IMR-90 (cell line): ENCODE results near the gene BCL2L13. TPM values are rescaled to one million over a fixed set of nuclear protein-coding genes. Genes with fewer than 3 reads are reported as not detected.

Experiments
- ATAC-seq: fragments of 200-7000 bp; cut with Tn5 transposase; 2 replicates; pipeline ENCODE4 v1.9.1; 2020; ENCODE audit warnings: low read depth, mild to moderate bottlenecking, moderate library complexity
- BruUV-seq: library from RNA; stranded (reverse); fragments of 400-500 nt; replicated peaks from 2 replicates; lab custom pipeline; 2021; lab: Mats Ljungman, UMichigan
- CTCF ChIA-PET: fragments of 300-600 bp; formaldehyde crosslinking; extraction: SDS; loops from one replicate; lab custom pipeline; 2021; ENCODE audit warnings: antibody characterized with exemption; lab: Yijun Ruan, JAX
- POLR2A ChIA-PET: fragments of 300-600 bp; sonication (Branson Sonifier 250); formaldehyde crosslinking; loops from one replicate; lab custom pipeline; 2022; ENCODE audit warnings: antibody characterized with exemption; ENCODE audit not compliant: unreplicated experiment; lab: Charles Lee
- DNase-seq: peaks from one replicate; pipeline ENCODE4 v3.0.0; 2013
- H2AFZ ChIP-seq: replicated peaks from 2 replicates; pipeline ENCODE3; 2013; ENCODE audit warnings: low read length, mild to moderate bottlenecking; ENCODE audit not compliant: poor library complexity
- H2AK5ac ChIP-seq: 2 replicates; pipeline ENCODE4 v1.6.1; 2013; ENCODE audit warnings: low read depth, low read length, inconsistent platforms
- H2AK9ac ChIP-seq: replicated peaks from 2 replicates; pipeline ENCODE3; 2013; ENCODE audit warnings: mild to moderate bottlenecking, low read depth, low read length, moderate library complexity; ENCODE audit not compliant: poor library complexity
- H2BK120ac ChIP-seq: 2 replicates; pipeline ENCODE4 v1.6.1; 2013; ENCODE audit warnings: low read depth, low read length, inconsistent platforms
- H2BK15ac ChIP-seq: 3 replicates; pipeline ENCODE4 v1.6.1; 2013; ENCODE audit warnings: low read depth, low read length, inconsistent platforms
- H2BK20ac ChIP-seq: 2 replicates; pipeline ENCODE4 v1.6.1; 2013; ENCODE audit warnings: low read depth, mild to moderate bottlenecking, inconsistent platforms, low read length, moderate library complexity
- H2BK5ac ChIP-seq: 2 replicates; pipeline ENCODE4 v1.6.1; 2013; ENCODE audit warnings: mild to moderate bottlenecking, low read depth, low read length, inconsistent platforms; ENCODE audit not compliant: poor library complexity, severe bottlenecking
- H3K14ac ChIP-seq: replicated peaks from 2 replicates; pipeline ENCODE4 v1.6.1; 2013; ENCODE audit warnings: low read depth, low read length, inconsistent platforms
- H3K18ac ChIP-seq: 2 replicates; pipeline ENCODE4 v1.6.1; 2013; ENCODE audit warnings: low read depth, low read length, control low read depth
- H3K23ac ChIP-seq: 2 replicates; pipeline ENCODE4 v1.6.1; 2013; ENCODE audit warnings: low read depth, low read length, inconsistent platforms
- H3K27ac ChIP-seq: 2 replicates; pipeline ENCODE4 v1.5.1; 2013; ENCODE audit warnings: mild to moderate bottlenecking, control low read depth, low read length; ENCODE audit not compliant: insufficient read depth
- H3K27me3 ChIP-seq: 2 replicates; pipeline ENCODE4 v1.6.1; 2013; ENCODE audit warnings: low read length; ENCODE audit not compliant: control insufficient read depth, insufficient read depth
- H3K36me3 ChIP-seq: 2 replicates; pipeline ENCODE4 v1.6.1; 2013; ENCODE audit warnings: low read length, mixed read lengths; ENCODE audit not compliant: control insufficient read depth, insufficient read depth
- H3K4ac ChIP-seq: 2 replicates; pipeline ENCODE4 v1.6.1; 2013; ENCODE audit warnings: low read depth, low read length, inconsistent platforms
- H3K4me1 ChIP-seq: 2 replicates; pipeline ENCODE4 v1.6.1; 2013; ENCODE audit warnings: low read length, mixed read lengths; ENCODE audit not compliant: control insufficient read depth, insufficient read depth
- H3K4me2 ChIP-seq: 2 replicates; pipeline ENCODE4 v1.6.1; 2013; ENCODE audit warnings: low read depth, mild to moderate bottlenecking, control low read depth, low read length, moderate library complexity
- H3K4me3 ChIP-seq: 2 replicates; pipeline ENCODE4 v1.5.1; 2013; ENCODE audit warnings: low read depth, mild to moderate bottlenecking, control low read depth, low read length, moderate library complexity; ENCODE audit not compliant: insufficient read depth
- H3K56ac ChIP-seq: 2 replicates; pipeline ENCODE4 v1.6.1; 2013; ENCODE audit warnings: low read length, inconsistent platforms; ENCODE audit not compliant: insufficient read depth; ENCODE audit errors: extremely low read depth
- H3K79me1 ChIP-seq, 2 experiments: 2 replicates each; pipeline ENCODE4 v1.6.1; 2013; ENCODE audit warnings: low read length in 2 of 2, inconsistent platforms in 1 of 2, low read depth in 1 of 2
- H3K9ac ChIP-seq: 2 replicates; pipeline ENCODE4 v1.6.1; 2013; ENCODE audit warnings: low read depth, low read length, control low read depth
- H3K9me1 ChIP-seq: 2 replicates; pipeline ENCODE4 v1.6.1; 2013; ENCODE audit warnings: low read length, inconsistent platforms; ENCODE audit not compliant: insufficient read depth
- H3K9me3 ChIP-seq: 2 replicates; pipeline ENCODE4 v1.6.1; 2013; ENCODE audit warnings: low read length; ENCODE audit not compliant: control insufficient read depth, insufficient read depth
- H4K20me1 ChIP-seq: 2 replicates; pipeline ENCODE4 v1.6.1; 2013; ENCODE audit warnings: low read length, inconsistent platforms; ENCODE audit not compliant: insufficient read depth
- H4K5ac ChIP-seq: 2 replicates; pipeline ENCODE4 v1.6.1; 2013; ENCODE audit warnings: mild to moderate bottlenecking, low read depth, low read length, control low read depth
- H4K8ac ChIP-seq, 2 experiments: 2 replicates each; pipeline ENCODE4 v1.6.1; 2013; ENCODE audit warnings: low read depth in 2 of 2, low read length in 2 of 2, control low read depth in 1 of 2, inconsistent platforms in 1 of 2
- H4K91ac ChIP-seq: 2 replicates; pipeline ENCODE4 v1.6.1; 2013; ENCODE audit warnings: low read depth, low read length, inconsistent platforms; ENCODE audit not compliant: insufficient read depth
- BHLHE40 ChIP-seq: fragments of 150-350 bp; IDR thresholded peaks from 2 replicates; pipeline ENCODE4 v1.6.1; 2016; ENCODE audit warnings: mild to moderate bottlenecking, low read depth, low read length
- CEBPB ChIP-seq: IDR thresholded peaks from 2 replicates; pipeline ENCODE4 v1.6.1; 2012; ENCODE audit warnings: low read depth, low read length, improper control_type of control experiment
- CHD1 ChIP-seq: IDR thresholded peaks from 2 replicates; pipeline ENCODE4 v1.6.1; 2012; ENCODE audit warnings: low read depth, low read length, improper control_type of control experiment
- FOS ChIP-seq: fragments of 150-350 bp; IDR thresholded peaks from 2 replicates; pipeline ENCODE4 v1.6.1; 2016; ENCODE audit warnings: low read depth, low read length
- MAFK ChIP-seq: IDR thresholded peaks from 2 replicates; pipeline ENCODE4 v1.6.1; 2012; ENCODE audit warnings: low read depth, low read length, improper control_type of control experiment
- MAZ ChIP-seq: IDR thresholded peaks from 2 replicates; pipeline ENCODE4 v1.6.1; 2012; ENCODE audit warnings: low read depth, mild to moderate bottlenecking, low read length, improper control_type of control experiment, moderate library complexity, borderline replicate concordance
- MXI1 ChIP-seq: IDR thresholded peaks from 2 replicates; pipeline ENCODE4 v1.6.1; 2012; ENCODE audit warnings: low read depth, mild to moderate bottlenecking, low read length, moderate library complexity, borderline replicate concordance
- NFE2L2 ChIP-seq: fragments of 150-350 bp; IDR thresholded peaks from 2 replicates; pipeline ENCODE4 v1.6.1; 2016; ENCODE audit warnings: low read depth, mild to moderate bottlenecking, low read length
- POLR2A ChIP-seq: IDR thresholded peaks from 2 replicates; pipeline ENCODE4 v1.6.1; 2012; ENCODE audit warnings: mild to moderate bottlenecking, low read depth, low read length
- RAD21 ChIP-seq: IDR thresholded peaks from 2 replicates; pipeline ENCODE4 v1.6.1; 2012; ENCODE audit warnings: low read length, improper control_type of control experiment
- RCOR1 ChIP-seq: IDR thresholded peaks from 2 replicates; pipeline ENCODE4 v1.6.1; 2012; ENCODE audit warnings: mild to moderate bottlenecking, low read length, improper control_type of control experiment; ENCODE audit not compliant: insufficient replicate concordance
- RFX5 ChIP-seq: IDR thresholded peaks from 2 replicates; pipeline ENCODE4 v1.8.0; 2012; ENCODE audit warnings: low read depth, mild to moderate bottlenecking, low read length, moderate library complexity
- SMC3 ChIP-seq: fragments of 150-350 bp; IDR thresholded peaks from 2 replicates; pipeline ENCODE4 v1.6.1; 2016; ENCODE audit warnings: low read depth, mild to moderate bottlenecking, antibody characterized with exemption, low read length, moderate library complexity
- WGBS, 2 experiments: methylation state at CpG; one replicate each; pipeline versions ENCODE4 v1.1.5 to v1.1.7; 2013; ENCODE audit warnings: missing lambda C conversion rate in 2 of 2; ENCODE audit not compliant: insufficient read length in 1 of 2; ENCODE audit errors: extremely low coverage in 2 of 2; 5-methylcytosine and 5-hydroxymethylcytosine counted together
- dilution Hi-C: fragments of 300-500 bp; cut with HindIII; formaldehyde crosslinking; loops from one replicate; pipeline ENCODE4 v1.14.3; 2018; ENCODE audit warnings: low sequenced_read_pairs; ENCODE audit not compliant: unreplicated experiment
- in situ Hi-C: fragments of 300-500 bp; cut with MboI; formaldehyde crosslinking; loops from 3 replicates; pipeline ENCODE4 v1.14.3; 2019; ENCODE audit warnings: low sequenced_read_pairs, inconsistent platforms, mixed read lengths
- intact Hi-C: fragments of 100-400 bp; cut with micrococcal nuclease; formaldehyde crosslinking; loops from 2 replicates; pipeline ENCODE4 v1.10.0; 2022
- polyA plus RNA-seq, 3 experiments: library from polyadenylated mRNA; depleted of rRNA; stranded (reverse); fragments of >200 nt; gene quantifications; 2 replicates each; pipeline ENCODE4 v1.2.3, GENCODE V29; 2012; ENCODE audit warnings: low replicate concordance in 1 of 3
- total RNA-seq: library from RNA; depleted of rRNA; stranded (reverse); fragments of >200 nt; gene quantifications from 2 replicates; pipeline ENCODE4 v1.2.3, GENCODE V29; 2012
- TF ChIP-seq, protein P1 (sequence below): fragments of 150-350 bp; IDR thresholded peaks from 2 replicates; pipeline ENCODE4 v1.6.1; 2017; ENCODE audit warnings: mild to moderate bottlenecking, antibody characterized with exemption, low read length, low read depth
- TF ChIP-seq, protein P2 (sequence below): conservative IDR thresholded peaks from 2 replicates; pipeline ENCODE4 v1.5.1; 2012; ENCODE audit warnings: mild to moderate bottlenecking, low read depth, low read length, improper control_type of control experiment
- TF ChIP-seq, protein P3 (sequence below): fragments of 150-350 bp; IDR thresholded peaks from 2 replicates; pipeline ENCODE4 v1.6.1; 2016; ENCODE audit warnings: low read depth, mild to moderate bottlenecking, low read length, moderate library complexity, borderline replicate concordance

BCL2L13 gene
- total and polyA plus RNA-seq, 2 of the 4 experiments (the other 2 are of a cell fraction), result 42.6 to 86.7 TPM

DNA sequence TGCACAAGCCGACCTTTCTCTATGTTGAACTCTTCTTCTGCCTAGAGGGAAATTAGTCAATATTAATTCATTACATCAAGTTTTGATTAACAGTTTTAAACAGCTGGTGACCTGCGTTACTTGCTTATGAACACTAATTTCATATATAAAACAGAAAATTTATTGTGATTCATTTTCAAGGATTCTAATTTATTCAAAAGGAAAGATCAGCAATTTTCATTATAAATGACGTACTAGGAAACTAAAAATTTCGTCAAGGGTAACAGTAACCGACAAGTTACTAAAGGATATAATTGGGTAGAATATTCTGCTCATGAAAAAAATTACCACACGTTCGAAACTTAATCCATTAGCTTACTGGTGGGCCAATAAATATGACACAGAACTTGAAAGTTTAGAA is 25.3 kb upstream of the BCL2L13 start:
- Histone ChIP-seq H4K5ac (no peak overlapping the region), H3K23ac (no peak overlapping the region), H2BK15ac (no peak overlapping the region), H3K4me2 (no peak overlapping the region), H3K27ac (no peak overlapping the region), H3K4ac (no peak overlapping the region), H2AK5ac (no peak overlapping the region), H3K4me1 (no peaks in the 10 kb centered on the region), H3K27me3 (no peaks in the 10 kb centered on the region), H2BK20ac (no peak overlapping the region), H3K9ac (no peak overlapping the region), H3K56ac (no peak overlapping the region), H4K20me1 (peaks cover 3% of the 10 kb centered on the region; the same call in 1 of the 2 replicates), H2BK5ac (no peak overlapping the region), H2BK120ac (no peak overlapping the region), H3K9me3 (no peaks in the 10 kb centered on the region), H2AFZ (no peak overlapping the region), H3K79me1 (peaks cover 0 to 17% of the 10 kb centered on the region in 2 experiments; a peak in 3 of 4 replicates), H3K36me3 (peaks cover 38% of the 10 kb centered on the region), H3K9me1 (no peaks in the 10 kb centered on the region), H3K14ac (no peak overlapping the region), H3K4me3 (no peak overlapping the region), H4K91ac (no peak overlapping the region), H4K8ac (no peak overlapping the region), H3K18ac (no peak overlapping the region), H2AK9ac (no peak overlapping the region)
- ATAC-seq, result no peak
- TF ChIP-seq BHLHE40 (no peak), CHD1 (no peak), RCOR1 (no peak), FOS (no peak), CEBPB (no peak), RFX5 (no peak), POLR2A (no peak), MAZ (no peak), SMC3 (no peak), NFE2L2 (no peak), MXI1 (no peak), MAFK (no peak), RAD21 (no peak)
- TF ChIP-seq, protein P1, sequence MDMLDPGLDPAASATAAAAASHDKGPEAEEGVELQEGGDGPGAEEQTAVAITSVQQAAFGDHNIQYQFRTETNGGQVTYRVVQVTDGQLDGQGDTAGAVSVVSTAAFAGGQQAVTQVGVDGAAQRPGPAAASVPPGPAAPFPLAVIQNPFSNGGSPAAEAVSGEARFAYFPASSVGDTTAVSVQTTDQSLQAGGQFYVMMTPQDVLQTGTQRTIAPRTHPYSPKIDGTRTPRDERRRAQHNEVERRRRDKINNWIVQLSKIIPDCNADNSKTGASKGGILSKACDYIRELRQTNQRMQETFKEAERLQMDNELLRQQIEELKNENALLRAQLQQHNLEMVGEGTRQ, result no peak
- TF ChIP-seq, protein P2, sequence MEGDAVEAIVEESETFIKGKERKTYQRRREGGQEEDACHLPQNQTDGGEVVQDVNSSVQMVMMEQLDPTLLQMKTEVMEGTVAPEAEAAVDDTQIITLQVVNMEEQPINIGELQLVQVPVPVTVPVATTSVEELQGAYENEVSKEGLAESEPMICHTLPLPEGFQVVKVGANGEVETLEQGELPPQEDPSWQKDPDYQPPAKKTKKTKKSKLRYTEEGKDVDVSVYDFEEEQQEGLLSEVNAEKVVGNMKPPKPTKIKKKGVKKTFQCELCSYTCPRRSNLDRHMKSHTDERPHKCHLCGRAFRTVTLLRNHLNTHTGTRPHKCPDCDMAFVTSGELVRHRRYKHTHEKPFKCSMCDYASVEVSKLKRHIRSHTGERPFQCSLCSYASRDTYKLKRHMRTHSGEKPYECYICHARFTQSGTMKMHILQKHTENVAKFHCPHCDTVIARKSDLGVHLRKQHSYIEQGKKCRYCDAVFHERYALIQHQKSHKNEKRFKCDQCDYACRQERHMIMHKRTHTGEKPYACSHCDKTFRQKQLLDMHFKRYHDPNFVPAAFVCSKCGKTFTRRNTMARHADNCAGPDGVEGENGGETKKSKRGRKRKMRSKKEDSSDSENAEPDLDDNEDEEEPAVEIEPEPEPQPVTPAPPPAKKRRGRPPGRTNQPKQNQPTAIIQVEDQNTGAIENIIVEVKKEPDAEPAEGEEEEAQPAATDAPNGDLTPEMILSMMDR, result no peak
- TF ChIP-seq, protein P3, sequence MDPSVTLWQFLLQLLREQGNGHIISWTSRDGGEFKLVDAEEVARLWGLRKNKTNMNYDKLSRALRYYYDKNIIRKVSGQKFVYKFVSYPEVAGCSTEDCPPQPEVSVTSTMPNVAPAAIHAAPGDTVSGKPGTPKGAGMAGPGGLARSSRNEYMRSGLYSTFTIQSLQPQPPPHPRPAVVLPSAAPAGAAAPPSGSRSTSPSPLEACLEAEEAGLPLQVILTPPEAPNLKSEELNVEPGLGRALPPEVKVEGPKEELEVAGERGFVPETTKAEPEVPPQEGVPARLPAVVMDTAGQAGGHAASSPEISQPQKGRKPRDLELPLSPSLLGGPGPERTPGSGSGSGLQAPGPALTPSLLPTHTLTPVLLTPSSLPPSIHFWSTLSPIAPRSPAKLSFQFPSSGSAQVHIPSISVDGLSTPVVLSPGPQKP, result no peak
- dilution Hi-C loops (no loop called here), intact Hi-C loops (no loop called here), in situ Hi-C loops (no loop called here)
- POLR2A ChIA-PET, result no interaction called here
- BruUV-seq, result no TSS peak
- CTCF ChIA-PET, result no interaction called here
- WGBS, 2 experiments, result no CpG with 5 or more reads among the region's 7 CpGs
- DNase-seq, result no peak
